WERI-Rb-1 (cell line): Measurements from ENCODE around the gene KDM6B.
A peak's percentile ranks its signal among the peaks of the same experiment; 100 is the strongest.

Experiments
- DNase-seq: peaks from one replicate; pipeline ENCODE4 v3.0.0-alpha.2; 2020
- H3K27ac ChIP-seq: fragments of 250-450 bp; sonication (Bioruptor Pico); 2 replicates; pipeline ENCODE4 v1.5.1; 2020; ENCODE audit warnings: mild to moderate bottlenecking, moderate library complexity
- H3K27me3 ChIP-seq: fragments of 250-450 bp; sonication (Bioruptor Pico); 2 replicates; pipeline ENCODE4 v1.5.1; 2021; ENCODE audit warnings: mild to moderate bottlenecking, low read depth, moderate library complexity; ENCODE audit not compliant: insufficient read depth, severe bottlenecking
- H3K36me3 ChIP-seq: fragments of 250-450 bp; sonication (Bioruptor Pico); 2 replicates; pipeline ENCODE4 v1.5.1; 2020; ENCODE audit warnings: mild to moderate bottlenecking, moderate library complexity
- H3K4me3 ChIP-seq: 2 replicates; pipeline ENCODE4 v1.5.1; 2011; ENCODE audit warnings: low read depth, mild to moderate bottlenecking, control low read depth, low read length
- H3K9me3 ChIP-seq: fragments of 250-450 bp; sonication (Bioruptor Pico); 2 replicates; pipeline ENCODE4 v1.5.1; 2021; ENCODE audit warnings: mild to moderate bottlenecking, moderate library complexity; ENCODE audit not compliant: severe bottlenecking
- CTCF ChIP-seq: IDR thresholded peaks from 2 replicates; pipeline ENCODE4 v1.5.1; 2011; ENCODE audit warnings: low read depth, mild to moderate bottlenecking, control low read depth, inconsistent platforms, low read length

Gene KDM6B

DNA sequence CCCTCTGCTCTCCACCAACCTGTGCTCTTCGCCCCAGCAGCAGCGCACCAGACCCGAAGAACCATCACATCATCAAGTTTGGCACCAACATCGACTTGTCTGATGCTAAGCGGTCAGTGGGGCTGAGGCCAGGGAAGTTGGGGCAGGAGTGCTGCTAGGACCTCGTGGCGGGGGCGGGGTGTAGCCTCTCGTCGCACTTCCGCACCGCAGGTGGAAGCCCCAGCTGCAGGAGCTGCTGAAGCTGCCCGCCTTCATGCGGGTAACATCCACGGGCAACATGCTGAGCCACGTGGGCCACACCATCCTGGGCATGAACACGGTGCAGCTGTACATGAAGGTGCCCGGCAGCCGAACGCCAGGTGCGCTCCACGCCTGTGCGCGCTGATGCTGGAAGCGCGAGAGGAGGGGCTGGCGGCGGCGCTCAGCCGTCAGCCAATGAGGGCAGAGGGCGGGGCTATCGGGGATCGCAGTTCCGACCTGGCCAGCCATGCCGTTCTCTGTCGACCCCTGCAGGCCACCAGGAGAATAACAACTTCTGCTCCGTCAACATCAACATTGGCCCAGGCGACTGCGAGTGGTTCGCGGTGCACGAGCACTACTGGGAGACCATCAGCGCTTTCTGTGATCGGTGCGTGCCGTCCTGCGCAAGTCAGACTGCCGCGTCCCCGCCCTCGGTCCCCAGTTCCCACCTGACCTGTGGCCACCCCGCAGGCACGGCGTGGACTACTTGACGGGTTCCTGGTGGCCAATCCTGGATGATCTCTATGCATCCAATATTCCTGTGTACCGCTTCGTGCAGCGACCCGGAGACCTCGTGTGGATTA is 17.6 kb downstream of the KDM6B start:
- Histone ChIP-seq H3K27ac (0 out of 2 replicates have a peak overlapping the region, but pooled peaks have one; percentile 19), H3K4me3 (no peak overlapping the region; the same call in 1 of the 2 replicates), H3K27me3 (no peaks in the 10 kb centered on the region), H3K36me3 (peaks cover 57% of the 10 kb centered on the region), H3K9me3 (no peaks in the 10 kb centered on the region)
- DNase-seq, result peak; percentile 91
- TF ChIP-seq CTCF, result peak; percentile 98

- Histone ChIP-seq H3K4me3 (no peak overlapping the region), H3K36me3 (peaks cover 52% of the 10 kb centered on the region), H3K27me3 (no peaks in the 10 kb centered on the region), H3K9me3 (no peaks in the 10 kb centered on the region), H3K27ac (no peak overlapping the region)
- DNase-seq, result no peak
- TF ChIP-seq CTCF, result no peak
Observed at GRCh38 chr17:7852262-7852670, 18.2 kb downstream of the KDM6B start.

GRCh38 chr17:7852919-7853690 is 19.1 kb downstream of the KDM6B start:
- no peaks in the 10 kb centered on the region for H3K9me3 ChIP-seq
- no peak overlapping the region for H3K27ac ChIP-seq

DNA sequence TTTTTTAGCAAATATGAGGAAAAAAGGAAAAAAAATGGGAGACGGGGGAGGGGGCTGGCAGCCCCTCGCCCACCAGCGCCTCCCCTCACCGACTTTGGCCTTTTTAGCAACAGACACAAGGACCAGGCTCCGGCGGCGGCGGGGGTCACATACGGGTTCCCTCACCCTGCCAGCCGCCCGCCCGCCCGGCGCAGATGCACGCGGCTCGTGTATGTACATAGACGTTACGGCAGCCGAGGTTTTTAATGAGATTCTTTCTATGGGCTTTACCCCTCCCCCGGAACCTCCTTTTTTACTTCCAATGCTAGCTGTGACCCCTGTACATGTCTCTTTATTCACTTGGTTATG is 19.6 kb downstream of the KDM6B start:
- no peak for DNase-seq
- Histone ChIP-seq H3K27ac (no peak overlapping the region), H3K4me3 (no peak overlapping the region), H3K9me3 (no peaks in the 10 kb centered on the region), H3K36me3 (peaks cover 48% of the 10 kb centered on the region), H3K27me3 (no peaks in the 10 kb centered on the region)
- TF ChIP-seq CTCF, result no peak

More at GRCh38 chr17:7852919-7853690, 19.1 kb downstream of the KDM6B start:
- Histone ChIP-seq H3K27me3 (no peaks in the 10 kb centered on the region), H3K4me3 (no peak overlapping the region), H3K36me3 (peaks cover 50% of the 10 kb centered on the region)
- no peak for TF ChIP-seq CTCF
- DNase-seq, result no peak

DNA sequence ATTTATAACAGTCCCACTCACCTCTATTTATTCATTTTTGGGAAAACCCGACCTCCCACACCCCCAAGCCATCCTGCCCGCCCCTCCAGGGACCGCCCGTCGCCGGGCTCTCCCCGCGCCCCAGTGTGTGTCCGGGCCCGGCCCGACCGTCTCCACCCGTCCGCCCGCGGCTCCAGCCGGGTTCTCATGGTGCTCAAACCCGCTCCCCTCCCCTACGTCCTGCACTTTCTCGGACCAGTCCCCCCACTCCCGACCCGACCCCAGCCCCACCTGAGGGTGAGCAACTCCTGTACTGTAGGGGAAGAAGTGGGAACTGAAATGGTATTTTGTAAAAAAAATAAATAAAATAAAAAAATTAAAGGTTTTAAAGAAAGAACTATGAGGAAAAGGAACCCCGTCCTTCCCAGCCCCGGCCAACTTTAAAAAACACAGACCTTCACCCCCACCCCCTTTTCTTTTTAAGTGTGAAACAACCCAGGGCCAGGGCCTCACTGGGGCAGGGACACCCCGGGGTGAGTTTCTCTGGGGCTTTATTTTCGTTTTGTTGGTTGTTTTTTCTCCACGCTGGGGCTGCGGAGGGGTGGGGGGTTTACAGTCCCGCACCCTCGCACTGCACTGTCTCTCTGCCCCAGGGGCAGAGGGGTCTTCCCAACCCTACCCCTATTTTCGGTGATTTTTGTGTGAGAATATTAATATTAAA is 20.2 kb downstream of the KDM6B start:
- Histone ChIP-seq H3K27me3 (no peaks in the 10 kb centered on the region), H3K27ac (no peak overlapping the region)

More for the DNA sequence above, 20.2 kb downstream of the KDM6B start:
- TF ChIP-seq CTCF, result no peak
- Histone ChIP-seq H3K4me3 (no peak overlapping the region), H3K36me3 (peaks cover 44% of the 10 kb centered on the region), H3K9me3 (no peaks in the 10 kb centered on the region)
- no peak for DNase-seq
